Measurements from ENCODE around the gene DOCK2. TPM values are rescaled to one million over a fixed set of nuclear protein-coding genes. Genes with fewer than 3 reads are reported as not detected.

DOCK2 gene
- total RNA-seq, 1 experiment from 2014 or later, result 0.42 TPM

- H3K4me3 Mint-ChIP-seq (ENCODE audit: unreplicated experiment), result no peak overlapping the region
- no TSS peak for BruUV-seq (replicated peaks)
- DNase-seq (ENCODE audit: unreplicated experiment), result no peak
- no peaks in the 10 kb centered on the region for H3K27me3 Mint-ChIP-seq (ENCODE audit: insufficient read depth, unreplicated experiment)
- TF ChIP-seq CTCF (IDR thresholded peaks at IDR 0.05; ENCODE audit: unreplicated experiment), result no peak
- no peaks in the 10 kb centered on the region for H3K9me3 Mint-ChIP-seq (ENCODE audit: unreplicated experiment)
- no peaks in the 10 kb centered on the region for H3K36me3 Mint-ChIP-seq (ENCODE audit: insufficient read depth, unreplicated experiment)
- intact Hi-C loops (cut with micrococcal nuclease), result no loop called here
- no peaks in the 10 kb centered on the region for H3K4me1 Mint-ChIP-seq (ENCODE audit: insufficient read depth, unreplicated experiment)
- POLR2A ChIA-PET, result interaction anchor here (0.5 kb wide), 1 partner anchor 118 kb away, joined by 5 read pairs; no protein-coding TSS in a partner anchor
- CTCF ChIA-PET, result interaction anchor here (0.8 kb wide), 1 partner anchor 34 kb away, joined by 3 read pairs; no protein-coding TSS in a partner anchor
- no peak overlapping the region for H3K27ac Mint-ChIP-seq (ENCODE audit: low read depth, unreplicated experiment)
These were observed 249.6 kb downstream of the DOCK2 start for GRCh38 chr5:169886677-169887076.

GRCh38 chr5:169889572-169889971, 252.5 kb downstream of the DOCK2 start:
- BruUV-seq (replicated peaks), result no TSS peak
- Mint-ChIP-seq H3K27me3 (ENCODE audit: insufficient read depth, unreplicated experiment) (no peaks in the 10 kb centered on the region), H3K4me1 (ENCODE audit: insufficient read depth, unreplicated experiment) (no peaks in the 10 kb centered on the region), H3K36me3 (ENCODE audit: insufficient read depth, unreplicated experiment) (no peaks in the 10 kb centered on the region), H3K4me3 (ENCODE audit: unreplicated experiment) (no peak overlapping the region), H3K27ac (ENCODE audit: low read depth, unreplicated experiment) (no peak overlapping the region), H3K9me3 (ENCODE audit: unreplicated experiment) (no peaks in the 10 kb centered on the region)
- ChIA-PET POLR2A (no interaction called here), CTCF (no interaction called here)
- no peak for TF ChIP-seq CTCF (IDR thresholded peaks at IDR 0.05; ENCODE audit: unreplicated experiment)
- intact Hi-C loops (cut with micrococcal nuclease), result no loop called here
- no peak for DNase-seq (ENCODE audit: unreplicated experiment)

GRCh38 chr5:169893010-169893409, 255.9 kb downstream of the DOCK2 start:
- intact Hi-C loops (cut with micrococcal nuclease), result no loop called here
- Mint-ChIP-seq H3K9me3 (ENCODE audit: unreplicated experiment) (no peaks in the 10 kb centered on the region), H3K36me3 (ENCODE audit: insufficient read depth, unreplicated experiment) (no peaks in the 10 kb centered on the region), H3K4me3 (ENCODE audit: unreplicated experiment) (no peak overlapping the region), H3K4me1 (ENCODE audit: insufficient read depth, unreplicated experiment) (no peaks in the 10 kb centered on the region), H3K27me3 (ENCODE audit: insufficient read depth, unreplicated experiment) (no peaks in the 10 kb centered on the region), H3K27ac (ENCODE audit: low read depth, unreplicated experiment) (no peak overlapping the region)
- CTCF ChIA-PET, result no interaction called here
- no peak for TF ChIP-seq CTCF (IDR thresholded peaks at IDR 0.05; ENCODE audit: unreplicated experiment)
- DNase-seq (ENCODE audit: unreplicated experiment), result no peak
- POLR2A ChIA-PET, result no interaction called here
- BruUV-seq (replicated peaks), result no TSS peak

GRCh38 chr5:169893571-169893970, 256.5 kb downstream of the DOCK2 start:
- Mint-ChIP-seq H3K9me3 (ENCODE audit: unreplicated experiment) (no peaks in the 10 kb centered on the region), H3K4me1 (ENCODE audit: insufficient read depth, unreplicated experiment) (no peaks in the 10 kb centered on the region), H3K27ac (ENCODE audit: low read depth, unreplicated experiment) (no peak overlapping the region), H3K4me3 (ENCODE audit: unreplicated experiment) (no peak overlapping the region), H3K36me3 (ENCODE audit: insufficient read depth, unreplicated experiment) (no peaks in the 10 kb centered on the region), H3K27me3 (ENCODE audit: insufficient read depth, unreplicated experiment) (no peaks in the 10 kb centered on the region)
- ChIA-PET CTCF (interaction anchor here (0.6 kb wide), 1 partner anchor 1478 kb away, joined by 3 read pairs; no protein-coding TSS in a partner anchor), POLR2A (no interaction called here)
- TF ChIP-seq CTCF (IDR thresholded peaks at IDR 0.05; ENCODE audit: unreplicated experiment), result no peak
- intact Hi-C loops (cut with micrococcal nuclease), result no loop called here
- no TSS peak for BruUV-seq (replicated peaks)
- DNase-seq (ENCODE audit: unreplicated experiment), result no peak
